LoVo (cell line): ENCODE data around the gene LANCL3.
"Not testable (repeated sequence)": the region's sequence is repeated elsewhere in the genome, so short reads cannot be mapped to it uniquely, and the experiment has no call there.

ENCODE experiments used
- DNase-seq: peaks from one replicate; pipeline ENCODE4 v3.0.0-alpha.2; 2016; ENCODE audit warnings: low spot score

LANCL3 gene

DNA sequence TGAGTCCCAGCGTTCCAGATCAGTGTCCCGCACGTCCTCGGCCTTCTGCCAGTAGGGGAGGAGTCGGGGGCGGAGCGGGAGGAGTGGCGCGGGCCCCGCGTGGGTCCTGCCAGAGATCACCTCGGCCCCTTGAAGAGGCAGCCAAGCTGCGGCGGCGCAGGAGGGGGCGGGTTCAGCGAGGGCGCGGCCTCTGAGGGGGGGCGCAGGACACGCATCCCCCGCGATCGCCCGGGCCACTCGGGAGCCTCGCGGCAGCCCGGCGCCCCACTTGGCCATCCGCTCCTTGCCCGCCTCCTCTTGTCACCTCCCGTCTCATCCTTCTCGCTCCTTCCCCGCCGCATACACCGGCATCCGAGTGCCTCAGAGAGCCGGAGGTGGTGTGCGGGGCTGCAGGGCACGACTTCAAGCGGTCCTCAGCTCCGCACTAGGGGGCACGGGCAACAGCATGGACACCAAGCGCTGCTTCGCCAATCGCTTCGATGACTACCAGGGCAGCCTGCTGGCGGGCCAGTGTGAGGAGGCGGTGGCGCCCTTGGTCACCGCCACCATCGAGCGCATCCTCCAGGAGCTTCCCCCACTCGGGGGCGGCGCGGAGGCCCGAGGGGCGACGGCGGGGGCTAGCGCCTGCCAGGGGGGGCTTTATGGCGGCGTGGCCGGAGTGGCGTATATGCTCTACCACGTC is at the start of gene LANCL3:
Gene LANCL3 (plus strand): TSS at position 236 of the 682 bp plus-strand sequence. CDS start 210 bp downstream, at position 446.
- peak; percentile 2 for DNase-seq

DNA sequence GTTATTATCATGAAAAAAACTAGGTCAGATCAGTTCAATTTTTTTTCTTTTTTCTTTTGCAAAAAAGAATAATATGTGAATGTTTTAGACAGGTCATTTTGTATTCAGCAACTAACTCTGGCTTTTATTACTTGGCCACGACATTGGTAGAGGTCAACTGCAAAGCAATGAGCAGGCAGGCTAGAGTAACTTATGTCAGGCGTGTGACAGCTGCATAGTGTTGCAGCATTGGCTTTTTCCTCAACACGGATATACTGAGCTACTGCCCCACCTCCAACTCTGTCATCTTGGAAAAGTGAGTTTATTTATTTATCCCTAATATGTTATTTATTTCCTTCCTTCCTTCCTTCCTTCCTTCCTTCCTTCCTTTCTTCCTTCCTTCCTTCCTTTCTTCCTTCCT is 47.8 kb upstream of the LANCL3 start:
- not testable (repeated sequence) for DNase-seq

- DNase-seq, result no peak
Measured at GRCh38 chrX:37541991-37542390, 29.5 kb upstream of the LANCL3 start.

DNA sequence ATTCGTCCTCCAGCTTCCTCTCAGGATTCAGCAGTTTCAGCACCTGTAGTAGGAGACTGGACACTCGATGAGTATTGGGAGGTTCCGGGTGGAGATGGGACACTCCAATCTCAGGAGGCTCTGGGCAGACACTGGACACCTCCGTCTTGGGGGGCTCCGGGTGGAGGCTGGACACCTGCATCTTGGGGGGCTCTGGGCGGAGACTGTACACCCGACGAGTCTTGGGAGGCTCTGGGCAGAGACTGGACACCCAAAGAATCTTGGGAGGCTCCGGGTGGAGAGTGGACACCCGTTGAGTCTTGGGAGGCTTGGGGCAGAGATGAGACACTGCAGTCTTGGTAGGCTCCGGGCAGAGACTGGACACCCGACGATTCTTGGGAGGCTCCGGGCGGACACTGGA is 28.7 kb upstream of the LANCL3 start:
- no peak for DNase-seq

GRCh38 chrX:37543324-37543723 is 28.1 kb upstream of the LANCL3 start:
- DNase-seq, result no peak

GRCh38 chrX:37544531-37544930 is 26.9 kb upstream of the LANCL3 start:
- DNase-seq, result not testable (repeated sequence)

GRCh38 chrX:37545066-37545465 is 26.4 kb upstream of the LANCL3 start:
- no peak for DNase-seq

DNA sequence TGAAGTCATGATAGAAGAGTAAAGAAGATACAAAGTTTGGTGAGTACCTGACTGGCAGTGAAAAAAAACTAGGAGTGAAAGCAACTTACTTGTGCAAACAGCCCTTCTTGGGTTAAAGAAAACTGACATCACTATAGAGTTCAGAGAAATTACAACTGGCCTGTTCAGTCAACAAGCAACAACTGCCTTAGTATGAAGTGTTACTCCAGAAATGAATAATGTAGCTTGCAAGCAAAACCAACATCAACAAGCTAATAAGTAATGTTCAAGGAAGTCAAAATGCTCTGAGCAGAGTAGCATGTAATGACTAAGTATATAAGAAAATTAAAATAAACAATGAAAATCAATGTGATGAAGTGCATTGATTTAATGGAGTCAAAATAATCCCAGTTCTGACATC is 21.8 kb upstream of the LANCL3 start:
- not testable (repeated sequence) for DNase-seq

DNA sequence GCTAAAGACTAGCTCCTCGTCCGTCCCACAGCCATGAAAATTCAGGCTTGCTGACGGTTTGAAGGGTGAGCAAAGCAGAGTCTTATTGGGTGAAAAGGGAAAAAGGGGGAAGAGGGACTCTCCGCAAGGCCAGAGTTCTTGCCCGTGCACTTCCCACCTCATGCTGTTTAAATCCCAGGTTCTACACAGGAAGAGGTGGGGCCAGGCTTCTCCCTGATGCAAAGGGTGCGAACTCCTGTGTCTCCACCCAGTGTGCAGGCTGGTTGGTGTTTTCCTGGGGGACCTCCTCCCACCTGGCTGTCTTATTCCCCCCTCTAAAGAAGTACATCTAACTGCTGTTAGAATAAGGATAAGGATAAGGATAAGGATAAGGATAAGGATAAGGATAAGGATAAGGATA is 18.0 kb upstream of the LANCL3 start:
- DNase-seq, result no peak

- not testable (repeated sequence) for DNase-seq
Measured at GRCh38 chrX:37565254-37565653, 6.2 kb upstream of the LANCL3 start.

DNA sequence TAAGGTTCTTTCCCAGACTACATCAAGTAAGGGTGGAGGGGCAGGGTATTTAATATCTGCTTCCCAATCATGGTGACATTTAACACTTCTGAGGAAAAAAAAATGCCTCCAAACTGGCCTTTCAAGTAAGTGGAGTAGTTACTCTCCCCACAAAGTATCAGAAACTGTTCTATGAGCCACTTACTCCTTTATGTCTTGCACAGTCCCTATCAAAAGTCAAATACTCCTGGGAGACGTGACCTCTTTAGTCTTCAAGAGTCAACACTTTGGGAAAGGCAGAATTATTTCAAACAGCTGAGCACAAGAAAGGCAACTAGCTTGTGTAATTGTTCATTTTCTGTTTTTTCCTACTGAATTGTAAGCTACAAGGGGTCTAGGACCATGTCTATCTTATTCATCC is 1.1 kb upstream of the LANCL3 start:
- DNase-seq, result not testable (repeated sequence)

GRCh38 chrX:37572108-37572587 is 687 bp downstream of the LANCL3 start:
- DNase-seq, result peak; percentile 21

DNA sequence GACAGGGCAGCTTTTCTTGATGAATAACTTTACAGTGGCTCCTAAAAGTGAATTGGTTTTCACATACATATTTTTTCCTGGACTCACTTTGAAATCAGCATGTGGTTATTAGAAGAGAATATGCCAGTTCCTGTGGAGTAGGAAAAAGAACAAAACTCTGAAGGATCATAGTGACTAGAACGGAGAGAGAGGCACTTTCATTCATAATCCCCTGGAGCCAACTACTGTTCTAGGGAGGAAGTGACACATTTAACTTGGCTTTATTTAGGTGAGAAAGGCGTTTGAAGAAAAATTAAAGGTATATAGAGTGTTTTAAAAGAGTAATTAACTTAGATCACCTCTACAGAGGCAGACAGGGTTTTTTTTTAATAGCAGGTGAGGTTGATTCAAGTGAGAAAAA is 1.7 kb downstream of the LANCL3 start:
- DNase-seq, result not testable (repeated sequence)

GRCh38 chrX:37578045-37578444 is 6.6 kb downstream of the LANCL3 start:
- no peak for DNase-seq

DNA sequence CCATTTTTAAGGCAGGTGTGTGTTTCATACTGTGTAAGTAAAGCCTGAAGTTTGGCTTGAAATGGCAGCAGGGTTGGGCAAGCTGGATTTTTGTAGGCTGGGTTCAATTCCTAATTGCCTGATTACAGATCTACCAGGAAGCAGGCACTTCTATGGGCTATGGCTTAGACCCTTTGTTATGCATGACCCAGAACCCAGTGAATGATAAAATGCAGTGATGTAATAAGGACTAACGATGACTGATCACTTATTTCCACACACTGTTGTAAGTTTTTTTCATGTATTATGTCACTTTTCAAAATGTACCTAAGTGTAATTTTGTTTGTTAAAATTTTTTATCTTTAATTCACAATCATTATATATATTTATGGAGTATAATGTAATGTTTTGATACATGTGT is 8.6 kb downstream of the LANCL3 start:
- DNase-seq, result no peak

DNA sequence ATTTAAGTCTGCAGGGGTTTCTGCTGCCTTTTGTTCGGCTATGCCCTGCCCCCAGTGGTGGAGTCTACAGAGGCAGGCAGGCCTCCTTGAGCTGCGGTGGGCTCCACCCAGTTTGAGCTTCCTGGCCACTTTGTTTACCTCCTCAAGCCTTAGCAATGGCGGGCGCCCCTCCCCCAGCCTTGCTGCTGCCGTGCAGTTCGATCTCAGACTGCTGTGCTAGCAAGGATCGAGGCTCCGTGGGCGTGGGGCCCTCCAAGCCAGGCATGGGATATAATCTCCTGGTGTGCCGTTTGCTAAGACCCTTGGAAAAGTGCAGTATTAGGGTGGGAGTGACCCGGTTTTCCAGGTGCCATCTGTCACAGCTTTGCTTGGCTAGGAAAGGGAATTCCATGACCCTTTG is 15.9 kb downstream of the LANCL3 start:
- DNase-seq, result not testable (repeated sequence)

DNA sequence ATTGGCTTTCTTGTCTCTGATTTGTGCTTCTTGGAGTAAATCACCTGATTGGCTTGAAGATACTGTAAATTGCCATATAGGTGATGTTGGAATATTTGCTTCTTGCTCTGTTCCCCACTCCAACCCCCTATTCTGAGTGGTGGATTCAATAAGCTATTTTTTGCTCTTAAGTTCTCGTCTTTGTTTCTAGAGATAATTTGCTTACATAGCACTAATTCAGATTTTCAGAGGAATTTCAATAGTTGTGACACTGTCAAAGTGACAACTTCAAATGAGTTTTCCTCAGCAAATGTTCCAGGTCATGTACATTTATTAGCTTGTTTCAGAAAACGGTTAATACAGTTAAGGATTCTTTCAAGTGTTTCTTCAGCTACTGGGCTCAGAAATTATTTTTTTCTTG is 18.6 kb downstream of the LANCL3 start:
- DNase-seq, result no peak

DNA sequence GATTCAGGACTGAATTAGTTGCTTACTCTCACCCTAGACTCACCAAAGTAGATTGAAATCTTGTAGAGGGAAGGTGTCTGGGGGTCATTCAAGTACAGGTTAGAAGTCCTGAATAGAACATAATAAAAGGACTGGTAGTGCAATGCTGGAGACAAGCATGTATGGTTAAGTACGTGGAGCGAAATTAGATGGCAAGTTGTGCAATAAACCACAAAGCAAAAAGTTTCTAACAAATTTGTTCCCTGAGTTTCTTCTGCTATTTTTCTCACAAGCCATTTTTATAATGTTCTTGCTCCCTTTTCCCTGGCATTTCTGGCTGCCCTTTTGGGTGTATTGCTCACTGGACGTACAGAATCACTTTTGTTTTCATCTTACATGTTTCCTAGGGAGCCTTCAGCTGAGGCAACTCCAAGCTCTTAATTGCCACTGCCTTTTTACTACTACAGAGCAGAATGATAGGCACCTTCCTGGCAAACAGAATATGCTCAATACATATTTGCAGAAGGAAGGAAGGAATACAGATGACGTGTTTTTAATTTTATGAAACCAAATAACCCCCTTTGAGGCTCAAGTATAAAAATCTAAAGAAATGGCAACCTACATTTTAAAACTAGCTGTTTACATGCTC is 23.4 kb downstream of the LANCL3 start:
- DNase-seq, result no peak

DNA sequence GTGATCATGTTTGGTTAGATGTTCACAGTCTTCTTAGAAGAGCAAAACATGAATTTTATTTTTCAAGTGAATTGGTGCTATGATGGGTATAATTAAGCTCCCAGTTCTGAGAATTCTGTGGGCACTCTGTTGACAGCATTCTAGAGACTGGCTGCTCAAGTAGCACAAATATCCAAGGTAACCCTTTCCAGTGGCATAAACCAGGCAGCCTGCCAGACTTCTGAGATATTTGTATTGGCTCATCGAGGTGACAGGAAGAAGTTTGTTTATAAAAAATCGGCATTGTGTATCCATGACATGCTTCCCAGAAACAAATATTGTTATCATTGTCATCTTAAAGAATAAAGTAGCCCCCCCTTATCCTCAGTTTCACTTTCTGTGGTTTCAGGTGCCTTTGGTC is 28.3 kb downstream of the LANCL3 start:
- DNase-seq, result no peak

GRCh38 chrX:37603938-37604409 is 32.5 kb downstream of the LANCL3 start:
- DNase-seq, result no peak

DNA sequence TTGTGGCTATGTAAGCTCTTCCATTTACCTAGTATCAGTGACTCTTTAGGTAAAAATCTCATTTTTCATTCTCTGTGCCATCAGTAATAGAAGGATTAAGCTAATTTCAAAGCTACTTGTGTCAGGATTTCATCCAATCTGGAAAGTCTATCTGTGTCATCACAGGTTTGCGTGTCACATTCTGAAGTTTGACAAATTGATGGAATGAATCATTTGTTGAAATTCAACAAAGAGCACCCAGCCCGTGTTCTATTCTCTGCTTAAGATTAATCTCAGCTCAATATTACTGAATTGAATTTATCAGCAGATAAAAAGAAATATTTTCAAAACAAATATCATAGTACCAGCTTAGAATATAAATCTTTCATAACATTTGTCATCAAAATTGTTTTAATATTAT is 35.8 kb downstream of the LANCL3 start:
- no peak for DNase-seq

DNA sequence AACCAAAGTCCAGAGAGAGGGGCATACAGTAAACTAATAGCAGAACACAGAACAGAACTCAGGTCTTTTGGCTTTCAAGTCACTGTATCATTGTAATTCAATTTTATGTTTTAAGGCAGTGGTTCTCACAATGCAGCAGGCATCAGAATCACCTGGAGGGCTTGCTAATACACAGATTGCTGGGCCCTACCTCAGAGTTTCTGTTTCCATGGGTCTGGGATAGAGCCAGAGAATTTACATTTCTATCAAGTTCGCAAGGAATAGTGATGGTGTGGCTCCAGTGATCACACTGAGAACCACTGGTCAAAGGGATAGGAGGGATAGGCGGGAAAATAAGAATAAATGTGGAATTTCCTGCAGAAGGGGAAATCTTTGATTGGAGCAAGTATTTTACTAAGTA is 36.7 kb downstream of the LANCL3 start:
- DNase-seq, result no peak

- no peak for DNase-seq
Measured at GRCh38 chrX:37609727-37610126, 38.3 kb downstream of the LANCL3 start.

DNA sequence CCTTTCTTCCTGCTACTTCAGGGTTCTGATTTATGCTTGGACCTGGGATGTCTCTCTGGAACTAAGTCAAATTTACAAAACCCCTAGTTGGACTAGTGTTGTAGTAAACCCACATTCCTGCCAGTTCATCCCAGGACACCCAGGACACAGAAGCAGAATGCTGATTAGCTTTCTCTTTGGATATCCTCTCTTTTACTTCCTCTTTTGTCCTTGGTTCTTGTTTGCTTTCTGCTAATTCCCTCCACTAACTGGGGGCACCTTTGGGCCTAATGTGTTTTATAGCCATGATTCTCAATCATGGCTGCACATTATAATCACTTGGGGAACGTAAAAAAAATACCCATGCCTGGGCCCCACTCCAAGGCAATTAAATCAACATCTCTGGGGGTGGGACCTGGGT is 42.5 kb downstream of the LANCL3 start:
- DNase-seq, result no peak
